Lower leg skin (tissue), 3 donors: ENCODE measurements around the gene OS9.

Experiments
- POLR2A ChIP-seq, 2 donors: fragments of 450-650 bp; IDR thresholded peaks; one replicate each; pipeline ENCODE4 v1.6.1; 2016 to 2017; ENCODE audit warnings: antibody characterized with exemption in 2 of 2, mild to moderate bottlenecking in 1 of 2, moderate library complexity in 1 of 2
- TF ChIP-seq, protein P1 (sequence below), 3 donors: fragments of 450-650 bp; IDR thresholded peaks; one replicate each; pipeline ENCODE4 v1.5.1; 2016; ENCODE audit warnings: antibody characterized with exemption in 3 of 3, mild to moderate bottlenecking in 3 of 3, moderate library complexity in 2 of 3

DNA sequence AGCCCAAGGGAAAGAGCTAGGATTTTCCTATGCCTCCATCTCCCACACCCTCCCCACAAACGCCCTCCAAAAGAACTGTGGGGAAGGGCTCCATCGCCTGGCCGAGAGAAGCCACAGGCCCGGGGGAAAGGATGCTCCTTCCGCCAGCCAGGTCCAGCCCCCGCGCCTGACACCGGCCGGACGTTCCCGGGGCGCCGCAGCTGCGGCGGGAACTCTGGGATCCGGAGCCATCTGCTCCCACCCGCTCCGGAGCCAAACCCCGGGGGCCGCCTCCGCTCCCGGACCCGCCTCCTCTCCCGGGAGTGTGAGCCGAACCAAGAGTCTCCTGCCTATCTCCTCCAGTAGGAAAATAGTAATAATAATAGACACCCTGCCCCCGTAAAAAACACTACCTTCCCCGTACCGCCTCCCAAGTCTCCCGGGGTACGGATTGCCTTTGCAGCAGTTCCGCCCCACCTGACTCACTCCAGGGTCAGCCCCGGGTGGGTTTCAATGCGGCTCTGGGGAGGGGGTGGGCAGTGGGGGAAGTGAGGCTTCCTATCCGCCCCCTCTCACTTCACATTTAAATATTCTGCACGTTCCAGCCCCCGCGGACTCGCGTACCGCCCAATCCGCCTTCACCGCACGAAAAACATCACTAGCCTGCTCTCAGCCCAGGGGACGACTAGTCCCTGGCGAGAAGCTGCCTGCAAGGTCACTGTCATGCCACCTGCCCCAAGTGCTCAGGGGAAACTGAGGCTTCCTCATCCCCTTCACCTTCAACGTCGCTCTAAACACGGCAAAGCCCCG lies 42.2 kb downstream of the OS9 start:
- TF ChIP-seq, protein P1, sequence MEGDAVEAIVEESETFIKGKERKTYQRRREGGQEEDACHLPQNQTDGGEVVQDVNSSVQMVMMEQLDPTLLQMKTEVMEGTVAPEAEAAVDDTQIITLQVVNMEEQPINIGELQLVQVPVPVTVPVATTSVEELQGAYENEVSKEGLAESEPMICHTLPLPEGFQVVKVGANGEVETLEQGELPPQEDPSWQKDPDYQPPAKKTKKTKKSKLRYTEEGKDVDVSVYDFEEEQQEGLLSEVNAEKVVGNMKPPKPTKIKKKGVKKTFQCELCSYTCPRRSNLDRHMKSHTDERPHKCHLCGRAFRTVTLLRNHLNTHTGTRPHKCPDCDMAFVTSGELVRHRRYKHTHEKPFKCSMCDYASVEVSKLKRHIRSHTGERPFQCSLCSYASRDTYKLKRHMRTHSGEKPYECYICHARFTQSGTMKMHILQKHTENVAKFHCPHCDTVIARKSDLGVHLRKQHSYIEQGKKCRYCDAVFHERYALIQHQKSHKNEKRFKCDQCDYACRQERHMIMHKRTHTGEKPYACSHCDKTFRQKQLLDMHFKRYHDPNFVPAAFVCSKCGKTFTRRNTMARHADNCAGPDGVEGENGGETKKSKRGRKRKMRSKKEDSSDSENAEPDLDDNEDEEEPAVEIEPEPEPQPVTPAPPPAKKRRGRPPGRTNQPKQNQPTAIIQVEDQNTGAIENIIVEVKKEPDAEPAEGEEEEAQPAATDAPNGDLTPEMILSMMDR (IDR thresholded peaks at IDR 0.05), result no peak
- no peak for TF ChIP-seq POLR2A (IDR thresholded peaks at IDR 0.05)
